Panc1 (cell line): ENCODE results near the gene YES1. TPM values are rescaled to one million over a fixed set of nuclear protein-coding genes. Genes with fewer than 3 reads are reported as not detected.

ENCODE experiments used
- ATAC-seq: fragments of 200-7000 bp; cut with Tn5 transposase; 2 replicates; pipeline ENCODE4 v1.9.1; 2020; ENCODE audit warnings: mild to moderate bottlenecking, moderate library complexity
- BruUV-seq: library from RNA; stranded (reverse); fragments of 400-500 nt; replicated peaks from 2 replicates; lab custom pipeline; 2021; lab: Mats Ljungman, UMichigan
- CTCF ChIA-PET: fragments of 300-600 bp; sonication (Branson Sonifier 250); formaldehyde crosslinking; loops from one replicate; lab custom pipeline; 2022; ENCODE audit warnings: antibody characterized with exemption; lab: Charles Lee
- POLR2A ChIA-PET: fragments of 300-600 bp; sonication (Branson Sonifier 250); formaldehyde crosslinking; loops from one replicate; lab custom pipeline; 2022; ENCODE audit warnings: antibody characterized with exemption; lab: Charles Lee
- DNase-seq: peaks from one replicate; pipeline ENCODE4 v3.0.0-alpha.2; 2010; ENCODE audit warnings: low read depth, low spot score
- H3K27ac ChIP-seq: 2 replicates; pipeline ENCODE4 v1.5.1; 2011; ENCODE audit warnings: mild to moderate bottlenecking, low read length, inconsistent platforms
- H3K27me3 ChIP-seq: fragments of 200-500 bp; sonication (Bioruptor generic); 2 replicates; pipeline ENCODE4 v1.6.0; 2014; ENCODE audit warnings: low read length, inconsistent platforms; ENCODE audit not compliant: control insufficient read depth, insufficient read depth
- H3K36me3 ChIP-seq: fragments of 200-500 bp; sonication (Bioruptor generic); 2 replicates; pipeline ENCODE4 v1.5.1; 2014; ENCODE audit warnings: inconsistent platforms, mild to moderate bottlenecking, low read length, moderate library complexity; ENCODE audit not compliant: control insufficient read depth, insufficient read depth
- H3K4me1 ChIP-seq: 2 replicates; pipeline ENCODE4 v1.5.1; 2011; ENCODE audit warnings: inconsistent platforms, mild to moderate bottlenecking, low read length, moderate library complexity; ENCODE audit not compliant: control insufficient read depth, insufficient read depth
- H3K4me3 ChIP-seq, 2 experiments: 2 replicates each; pipeline ENCODE4 v1.5.1; 2011 to 2012; ENCODE audit warnings: low read depth in 2 of 2, low read length in 2 of 2, mild to moderate bottlenecking in 2 of 2, inconsistent platforms in 1 of 2, moderate library complexity in 1 of 2
- H3K9me3 ChIP-seq: fragments of 200-500 bp; sonication (Bioruptor generic); 2 replicates; pipeline ENCODE4 v1.5.1; 2014; ENCODE audit warnings: low read depth, mild to moderate bottlenecking, inconsistent platforms, low read length, moderate library complexity; ENCODE audit not compliant: control insufficient read depth, insufficient read depth
- POLR2AphosphoS5 ChIP-seq: IDR thresholded peaks from 2 replicates; pipeline ENCODE4 v1.6.1; 2012; ENCODE audit warnings: mild to moderate bottlenecking, low read depth, low read length, moderate library complexity
- REST ChIP-seq, 2 experiments: IDR thresholded peaks; 2 replicates each; pipeline ENCODE4 v1.6.1; 2011 to 2012; ENCODE audit warnings: low read depth in 2 of 2, control low read depth in 1 of 2, low read length in 1 of 2, mild to moderate bottlenecking in 1 of 2, moderate library complexity in 1 of 2; ENCODE audit not compliant: insufficient read depth in 1 of 2
- SIN3A ChIP-seq: IDR thresholded peaks from 2 replicates; pipeline ENCODE4 v1.6.1; 2012; ENCODE audit warnings: low read depth, mild to moderate bottlenecking, low read length, moderate library complexity, borderline replicate concordance; ENCODE audit not compliant: insufficient read depth
- TCF7L2 ChIP-seq: IDR thresholded peaks from 2 replicates; pipeline ENCODE4 v1.6.1; 2011; ENCODE audit warnings: mild to moderate bottlenecking, low read depth, low read length, inconsistent platforms
- in situ Hi-C: cut with HindIII; loops from 2 replicates; pipeline ENCODE4 v1.10.0; 2016; ENCODE audit warnings: low sequenced_read_pairs, low pct_unique_long_range_greater_than_20kb
- intact Hi-C: fragments of 100-400 bp; cut with micrococcal nuclease; formaldehyde crosslinking; loops from one replicate; pipeline ENCODE4 v1.10.0; 2022; ENCODE audit not compliant: unreplicated experiment
- total RNA-seq: library from RNA; stranded (reverse); gene quantifications from one replicate; pipeline ENCODE4 v1.2.1, GENCODE V29; 2021; ENCODE audit not compliant: unreplicated experiment
- TF ChIP-seq, protein P1 (sequence below): fragments of 450-650 bp; IDR thresholded peaks from 2 replicates; pipeline ENCODE4 v1.5.1; 2017; ENCODE audit warnings: mild to moderate bottlenecking

The YES1 gene
- total RNA-seq, 1 experiment from 2014 or later: 91.6 TPM

- intact Hi-C loops (no loop called here), in situ Hi-C loops (no loop called here)
- ChIA-PET CTCF (no interaction called here), POLR2A (interaction anchor here (0.5 kb wide), 1 partner anchor 199 kb away, joined by 3 read pairs; no protein-coding TSS in a partner anchor)
- BruUV-seq: no TSS peak
- DNase-seq (no peak), ATAC-seq (no peak)
- H3K36me3 ChIP-seq: no peaks in the 10 kb centered on the region
- H3K4me1 ChIP-seq: no peaks in the 10 kb centered on the region
- TF ChIP-seq SIN3A: no peak
- TF ChIP-seq, protein P1, sequence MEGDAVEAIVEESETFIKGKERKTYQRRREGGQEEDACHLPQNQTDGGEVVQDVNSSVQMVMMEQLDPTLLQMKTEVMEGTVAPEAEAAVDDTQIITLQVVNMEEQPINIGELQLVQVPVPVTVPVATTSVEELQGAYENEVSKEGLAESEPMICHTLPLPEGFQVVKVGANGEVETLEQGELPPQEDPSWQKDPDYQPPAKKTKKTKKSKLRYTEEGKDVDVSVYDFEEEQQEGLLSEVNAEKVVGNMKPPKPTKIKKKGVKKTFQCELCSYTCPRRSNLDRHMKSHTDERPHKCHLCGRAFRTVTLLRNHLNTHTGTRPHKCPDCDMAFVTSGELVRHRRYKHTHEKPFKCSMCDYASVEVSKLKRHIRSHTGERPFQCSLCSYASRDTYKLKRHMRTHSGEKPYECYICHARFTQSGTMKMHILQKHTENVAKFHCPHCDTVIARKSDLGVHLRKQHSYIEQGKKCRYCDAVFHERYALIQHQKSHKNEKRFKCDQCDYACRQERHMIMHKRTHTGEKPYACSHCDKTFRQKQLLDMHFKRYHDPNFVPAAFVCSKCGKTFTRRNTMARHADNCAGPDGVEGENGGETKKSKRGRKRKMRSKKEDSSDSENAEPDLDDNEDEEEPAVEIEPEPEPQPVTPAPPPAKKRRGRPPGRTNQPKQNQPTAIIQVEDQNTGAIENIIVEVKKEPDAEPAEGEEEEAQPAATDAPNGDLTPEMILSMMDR: no peak
- TF ChIP-seq REST (IDR thresholded peaks at IDR 0.05; ENCODE audit: insufficient read depth in 1 of 2, low read depth in 2 of 2, low read length in 1 of 2): no peak
- no peak for TF ChIP-seq TCF7L2
- TF ChIP-seq POLR2AphosphoS5: no peak
- H3K27me3 ChIP-seq: no peaks in the 10 kb centered on the region
- H3K27ac ChIP-seq: no peak overlapping the region
- no peaks in the 10 kb centered on the region for H3K9me3 ChIP-seq
- H3K4me3 ChIP-seq: no peak overlapping the region
Measured at GRCh38 chr18:853471-853870, 41.4 kb upstream of the YES1 start.

DNA sequence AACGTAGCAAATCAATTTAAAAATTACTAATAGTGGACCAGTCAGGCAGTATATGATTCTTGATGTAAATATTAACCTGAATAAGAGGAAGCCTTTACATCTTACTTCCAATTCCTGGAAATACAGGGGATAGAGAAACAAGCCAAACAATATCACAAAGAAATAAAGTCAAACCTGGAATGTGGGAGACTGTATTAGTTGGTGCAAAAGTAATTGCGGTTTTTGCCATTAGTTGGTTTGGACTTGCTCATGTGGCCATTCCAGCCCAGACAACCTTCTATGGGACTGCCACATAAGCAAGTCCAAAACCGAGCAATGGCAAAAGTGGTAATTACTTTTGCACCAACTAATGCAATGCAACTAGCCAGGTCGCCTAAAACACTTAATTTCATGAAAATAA lies 38.9 kb upstream of the YES1 start:
- CTCF ChIA-PET: no interaction called here
- no peak for DNase-seq
- Histone ChIP-seq H3K4me1 (no peaks in the 10 kb centered on the region), H3K9me3 (no peaks in the 10 kb centered on the region), H3K27ac (no peak overlapping the region), H3K36me3 (no peaks in the 10 kb centered on the region), H3K27me3 (no peaks in the 10 kb centered on the region), H3K4me3 (no peak overlapping the region)
- TF ChIP-seq, protein P1: no peak
- TF ChIP-seq TCF7L2: no peak
- no peak for TF ChIP-seq POLR2AphosphoS5
- TF ChIP-seq SIN3A: no peak
- TF ChIP-seq REST (IDR thresholded peaks at IDR 0.05; ENCODE audit: insufficient read depth in 1 of 2, low read depth in 2 of 2, low read length in 1 of 2): no peak
- no TSS peak for BruUV-seq
- POLR2A ChIA-PET: no interaction called here
- intact Hi-C loops: no loop called here
- ATAC-seq: no peak
- in situ Hi-C loops: no loop called here
